A172 (cell line): ENCODE results near the gene SKOR1. TPM values are rescaled to one million over a fixed set of nuclear protein-coding genes. Genes with fewer than 3 reads are reported as not detected.
A peak's percentile ranks its signal among the peaks of the same experiment; 100 is the strongest.

Source experiments
- DNase-seq: peaks from one replicate; pipeline ENCODE4 v3.0.0-alpha.2; 2015; ENCODE audit warnings: low spot score
- total RNA-seq: library from RNA; depleted of rRNA; stranded (reverse); fragments of >200 nt; shearing (Covaris generic); gene quantifications from 2 replicates; pipeline ENCODE4 v1.2.3, GENCODE V29; 2014

Gene SKOR1
- total RNA-seq, 1 experiment from 2014 or later: not detected

GRCh38 chr15:67832031-67832551 is 6.8 kb downstream of the SKOR1 start:
- peak; percentile 44 for DNase-seq

GRCh38 chr15:67832897-67833709 is 7.8 kb downstream of the SKOR1 start:
- DNase-seq: no peak

GRCh38 chr15:67833710-67834511 is 8.6 kb downstream of the SKOR1 start:
- DNase-seq: no peak

- no peak for DNase-seq
These were observed 9.4 kb downstream of the SKOR1 start for GRCh38 chr15:67834581-67835296.

- DNase-seq: no peak
These were observed 10.2 kb downstream of the SKOR1 start for GRCh38 chr15:67835297-67836133.

- no peak for DNase-seq
These were observed 10.8 kb downstream of the SKOR1 start for GRCh38 chr15:67836134-67836455.

GRCh38 chr15:67836477-67836876 is 11.2 kb downstream of the SKOR1 start:
- no peak for DNase-seq

GRCh38 chr15:67836955-67837354 is 11.6 kb downstream of the SKOR1 start:
- DNase-seq: no peak

- DNase-seq: no peak
These were observed 13.6 kb downstream of the SKOR1 start for GRCh38 chr15:67838789-67839332.

GRCh38 chr15:67839499-67839928 is 14.2 kb downstream of the SKOR1 start:
- peak; percentile 50 for DNase-seq

GRCh38 chr15:67839929-67840748 is 14.8 kb downstream of the SKOR1 start, which contains the start of gene RNU6-1:
Gene RNU6-1 (minus strand): TSS chr15:67840045.
- DNase-seq: peak; percentile 76

- DNase-seq: peak; percentile 30
These were observed 15.6 kb downstream of the SKOR1 start for GRCh38 chr15:67840749-67841512.

- DNase-seq: no peak
These were observed 16.1 kb downstream of the SKOR1 start for GRCh38 chr15:67841513-67841762.

GRCh38 chr15:67843092-67843501 is 17.8 kb downstream of the SKOR1 start:
- no peak for DNase-seq

- DNase-seq: no peak
These were observed 18.5 kb downstream of the SKOR1 start for GRCh38 chr15:67843571-67844387.

- no peak for DNase-seq
These were observed 20.7 kb downstream of the SKOR1 start for GRCh38 chr15:67845974-67846373.

GRCh38 chr15:67849538-67849937 is 24.2 kb downstream of the SKOR1 start:
- no peak for DNase-seq

- DNase-seq: no peak
These were observed 25.0 kb downstream of the SKOR1 start for GRCh38 chr15:67850336-67850735.
